Measurements from ENCODE around the gene CDC42BPB.

DNA sequence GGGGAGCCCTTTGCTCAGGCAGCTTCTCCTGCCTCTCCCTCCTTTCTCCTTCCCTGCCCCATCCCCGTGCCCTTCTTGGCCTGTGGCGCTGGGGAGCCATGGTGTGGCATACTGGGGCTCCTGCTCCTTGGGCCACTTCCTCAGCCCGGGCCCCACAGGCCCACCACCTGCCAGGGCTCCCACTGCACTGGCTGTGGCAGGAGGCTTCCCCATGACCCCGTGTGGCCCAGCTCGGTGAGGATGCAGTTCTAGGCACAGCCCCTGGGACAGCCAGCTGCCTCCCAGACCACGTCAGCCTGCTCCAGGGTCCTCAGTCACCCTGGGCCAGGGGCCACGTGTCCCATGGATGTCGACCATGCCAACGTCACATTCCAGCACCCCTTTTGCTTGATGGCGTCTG, 147.9 kb downstream of the CDC42BPB start:
- TF ChIP-seq, protein P1, sequence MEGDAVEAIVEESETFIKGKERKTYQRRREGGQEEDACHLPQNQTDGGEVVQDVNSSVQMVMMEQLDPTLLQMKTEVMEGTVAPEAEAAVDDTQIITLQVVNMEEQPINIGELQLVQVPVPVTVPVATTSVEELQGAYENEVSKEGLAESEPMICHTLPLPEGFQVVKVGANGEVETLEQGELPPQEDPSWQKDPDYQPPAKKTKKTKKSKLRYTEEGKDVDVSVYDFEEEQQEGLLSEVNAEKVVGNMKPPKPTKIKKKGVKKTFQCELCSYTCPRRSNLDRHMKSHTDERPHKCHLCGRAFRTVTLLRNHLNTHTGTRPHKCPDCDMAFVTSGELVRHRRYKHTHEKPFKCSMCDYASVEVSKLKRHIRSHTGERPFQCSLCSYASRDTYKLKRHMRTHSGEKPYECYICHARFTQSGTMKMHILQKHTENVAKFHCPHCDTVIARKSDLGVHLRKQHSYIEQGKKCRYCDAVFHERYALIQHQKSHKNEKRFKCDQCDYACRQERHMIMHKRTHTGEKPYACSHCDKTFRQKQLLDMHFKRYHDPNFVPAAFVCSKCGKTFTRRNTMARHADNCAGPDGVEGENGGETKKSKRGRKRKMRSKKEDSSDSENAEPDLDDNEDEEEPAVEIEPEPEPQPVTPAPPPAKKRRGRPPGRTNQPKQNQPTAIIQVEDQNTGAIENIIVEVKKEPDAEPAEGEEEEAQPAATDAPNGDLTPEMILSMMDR (IDR thresholded peaks at IDR 0.05): no peak
- no peak for TF ChIP-seq POLR2A (IDR thresholded peaks at IDR 0.05)
